CD14-positive monocyte (primary cell): ENCODE data around the gene CCDC74A. TPM values are rescaled to one million over a fixed set of nuclear protein-coding genes. Genes with fewer than 3 reads are reported as not detected.
"Not testable (repeated sequence)": the region's sequence is repeated elsewhere in the genome, so short reads cannot be mapped to it uniquely, and the experiment has no call there.

Experiments
- DNase-seq, 3 donors: peaks; one replicate each; pipeline ENCODE4 v3.0.0-alpha.2; 2011 to 2022
- H2AFZ ChIP-seq: 2 replicates; pipeline ENCODE4 v1.6.0; 2012; ENCODE audit warnings: mild to moderate bottlenecking, low read depth, low read length, inconsistent platforms; ENCODE audit not compliant: insufficient read depth, poor library complexity, severe bottlenecking
- H3K27ac ChIP-seq, 2 donors: 1 replicate in 1 of 2; 2 replicates in 1 of 2; pipeline ENCODE4 v1.5.1; 2012 to 2013; ENCODE audit warnings: low read length in 2 of 2, control low read depth in 1 of 2, inconsistent platforms in 1 of 2, low read depth in 1 of 2, mild to moderate bottlenecking in 1 of 2
- H3K27me3 ChIP-seq, 2 donors: one replicate each; pipeline versions ENCODE4 v1.6.0 to v1.6.1; 2011 to 2013; ENCODE audit warnings: low read length in 2 of 2; ENCODE audit not compliant: control insufficient read depth in 2 of 2, insufficient read depth in 2 of 2
- H3K36me3 ChIP-seq, 2 donors: replicated peaks in 1 of 2; 1 replicate in 1 of 2; 2 replicates in 1 of 2; pipeline versions ENCODE4 v1.5.1 to v1.6.1; 2012 to 2013; ENCODE audit warnings: low read length in 2 of 2, control low read depth in 1 of 2, inconsistent platforms in 1 of 2, mild to moderate bottlenecking in 1 of 2; ENCODE audit not compliant: insufficient read depth in 2 of 2, control insufficient read depth in 1 of 2
- H3K4me1 ChIP-seq, 2 donors: 1 replicate in 1 of 2; 2 replicates in 1 of 2; pipeline versions ENCODE4 v1.5.1 to v1.6.1; 2012 to 2013; ENCODE audit warnings: low read length in 2 of 2, control low read depth in 1 of 2, inconsistent platforms in 1 of 2, mild to moderate bottlenecking in 1 of 2, moderate library complexity in 1 of 2; ENCODE audit not compliant: insufficient read depth in 2 of 2, control insufficient read depth in 1 of 2
- H3K4me2 ChIP-seq: replicated peaks from 2 replicates; pipeline ENCODE3; 2012; ENCODE audit warnings: low read length, moderate library complexity, mild to moderate bottlenecking; ENCODE audit not compliant: poor library complexity, severe bottlenecking; ENCODE audit errors: extremely low read depth
- H3K4me3 ChIP-seq, 3 experiments: fragments of 200-600 bp in 1 of 3; sonication (generic) in 1 of 3; replicated peaks in 1 of 3; 1 replicate in 2 of 3; 2 replicates in 1 of 3; pipeline ENCODE4 v1.5.1; 2011 to 2013; ENCODE audit warnings: low read length in 3 of 3, mild to moderate bottlenecking in 3 of 3, control low read depth in 2 of 3, low read depth in 2 of 3, inconsistent platforms in 1 of 3, moderate library complexity in 1 of 3
- H3K79me2 ChIP-seq: 2 replicates; pipeline ENCODE4 v1.6.0; 2012; ENCODE audit warnings: mild to moderate bottlenecking, control low read depth, inconsistent platforms, low read length, moderate library complexity; ENCODE audit not compliant: insufficient read depth
- H3K9ac ChIP-seq: 2 replicates; pipeline ENCODE4 v1.6.0; 2017; ENCODE audit warnings: low read length, mild to moderate bottlenecking; ENCODE audit not compliant: insufficient read depth, poor library complexity, severe bottlenecking
- H3K9me3 ChIP-seq, 2 donors: replicated peaks in 1 of 2; 1 replicate in 1 of 2; 2 replicates in 1 of 2; pipeline versions ENCODE4 v1.5.1 to v1.6.1; 2012 to 2013; ENCODE audit warnings: low read length in 2 of 2, control low read depth in 1 of 2; ENCODE audit not compliant: control insufficient read depth in 1 of 2, insufficient read depth in 1 of 2
- H4K20me1 ChIP-seq: 2 replicates; pipeline ENCODE4 v1.6.0; 2012; ENCODE audit warnings: mild to moderate bottlenecking, low read length, control low read depth, moderate library complexity; ENCODE audit not compliant: insufficient read depth
- H3K27ac Mint-ChIP-seq, 7 donors: one replicate each; pipeline ENCODE4 v1.8.0; 2020; ENCODE audit warnings: mild to moderate bottlenecking in 7 of 7, mixed read lengths in 7 of 7, moderate library complexity in 6 of 7, inconsistent platforms in 2 of 7
- H3K27me3 Mint-ChIP-seq, 3 donors: one replicate each; pipeline ENCODE4 v1.8.0; 2021 to 2022; ENCODE audit warnings: low read depth in 3 of 3, mild to moderate bottlenecking in 3 of 3, mixed read lengths in 3 of 3, moderate library complexity in 3 of 3, inconsistent platforms in 1 of 3
- H3K36me3 Mint-ChIP-seq, 2 donors: one replicate each; pipeline ENCODE4 v1.8.0; 2020; ENCODE audit warnings: mixed read lengths in 2 of 2, inconsistent platforms in 1 of 2, mild to moderate bottlenecking in 1 of 2
- H3K4me1 Mint-ChIP-seq: one replicate; pipeline ENCODE4 v1.8.0; 2020; ENCODE audit warnings: mild to moderate bottlenecking, mixed read lengths
- H3K4me3 Mint-ChIP-seq, 2 donors: one replicate each; pipeline ENCODE4 v1.8.0; 2020; ENCODE audit warnings: mild to moderate bottlenecking in 2 of 2, mixed read lengths in 2 of 2, moderate library complexity in 1 of 2
- H3K9me3 Mint-ChIP-seq, 7 donors: one replicate each; pipeline ENCODE4 v1.8.0; 2020 to 2022; ENCODE audit warnings: mixed read lengths in 7 of 7, mild to moderate bottlenecking in 6 of 7, moderate library complexity in 6 of 7, inconsistent platforms in 2 of 7
- WGBS: methylation state at CpG from one replicate; pipeline ENCODE4 v1.1.5; 2013; ENCODE audit warnings: missing lambda C conversion rate; ENCODE audit not compliant: insufficient coverage; 5-methylcytosine and 5-hydroxymethylcytosine counted together
- intact Hi-C, 2 donors: fragments of 100-400 bp; cut with micrococcal nuclease; formaldehyde crosslinking; loops; one replicate each; pipeline versions ENCODE4 v1.15.0 to v1.15.1; 2023
- polyA plus RNA-seq, 3 donors: library from polyadenylated mRNA; depleted of rRNA in 1 of 3; unstranded in 2 of 3; stranded (reverse) in 1 of 3; fragments of 300-500 nt in 2 of 3; fragments of >200 nt in 1 of 3; fragmentation: Illumina TruSeq in 2 of 3; gene quantifications; 1 replicate in 2 of 3; 2 replicates in 1 of 3; pipeline ENCODE4 v1.2.3, GENCODE V29; 2012 to 2021
- TF ChIP-seq, protein P1 (sequence below): fragments of 200-600 bp; IDR thresholded peaks from one replicate; pipeline ENCODE4 v1.8.0; 2022; ENCODE audit warnings: antibody characterized with exemption, mild to moderate bottlenecking

The CCDC74A gene
- polyA plus RNA-seq, 3 donors: not detected

DNA sequence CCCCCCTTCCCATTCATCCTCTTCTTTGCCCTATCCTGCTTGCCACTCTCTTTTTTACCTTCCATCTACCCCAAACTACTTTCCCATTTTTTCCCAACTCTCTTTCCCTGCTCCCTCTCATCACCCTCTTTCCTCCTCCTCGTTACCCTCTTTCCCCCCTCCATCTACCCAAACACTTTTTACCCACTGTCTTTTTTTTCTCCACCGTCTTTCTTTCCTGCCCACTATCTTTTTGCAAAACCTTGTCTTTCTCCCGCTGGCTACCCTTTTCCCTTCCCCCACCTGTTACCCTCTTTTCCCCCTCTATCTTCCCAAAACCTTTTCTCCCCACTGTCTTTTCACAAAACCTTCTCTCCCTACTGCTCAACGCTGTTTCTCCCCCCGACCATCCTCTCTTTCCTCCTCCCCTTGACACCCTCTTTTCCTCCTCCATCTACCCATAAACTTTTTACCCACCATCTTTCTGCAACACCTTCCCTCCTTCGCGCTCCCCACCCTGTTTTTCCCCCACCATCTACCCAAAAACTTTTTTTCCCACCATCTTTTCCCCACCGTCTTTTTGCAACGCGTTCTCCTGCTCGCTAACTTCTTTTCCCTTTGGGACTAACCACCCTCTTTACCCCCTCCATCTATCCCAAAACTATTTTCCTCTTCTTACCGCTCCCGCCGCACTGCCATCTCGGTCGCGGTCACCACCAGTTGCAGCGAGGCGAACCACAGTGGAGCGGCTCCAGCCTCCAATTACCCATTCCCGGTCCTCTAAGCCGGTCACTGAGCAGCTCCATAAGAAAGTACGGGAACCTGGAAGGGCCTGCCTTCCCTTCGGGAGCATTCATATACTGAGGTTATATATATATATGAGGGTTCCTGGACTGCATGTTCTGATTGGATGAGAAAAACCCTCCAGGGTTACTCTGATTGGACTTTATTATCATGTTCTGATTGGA is 15.0 kb downstream of the CCDC74A start:
- no peaks in the 10 kb centered on the region for H3K4me1 Mint-ChIP-seq
- intact Hi-C loops: no loop called here

GRCh38 chr2:131543385-131543891 is 15.8 kb downstream of the CCDC74A start:
- no peaks in the 10 kb centered on the region for H3K79me2 ChIP-seq
- no peak overlapping the region for H3K4me3 ChIP-seq
- H3K9ac ChIP-seq: no peak overlapping the region
- Mint-ChIP-seq H3K27ac (no peak overlapping the region), H3K4me3 (no peak overlapping the region), H3K9me3 (peaks cover 0 to 5% (median 2%) of the 10 kb centered on the region in 7 donors), H3K27me3 (peaks cover 4 to 9% (median 7%) of the 10 kb centered on the region in 3 donors), H3K4me1 (no peaks in the 10 kb centered on the region), H3K36me3 (no peaks in the 10 kb centered on the region)
- no peak overlapping the region for H2AFZ ChIP-seq
- no peaks in the 10 kb centered on the region for H3K36me3 ChIP-seq
- no peak overlapping the region for H3K27ac ChIP-seq
- no peaks in the 10 kb centered on the region for H3K9me3 ChIP-seq
- H3K4me1 ChIP-seq: no peaks in the 10 kb centered on the region
- TF ChIP-seq, protein P1, sequence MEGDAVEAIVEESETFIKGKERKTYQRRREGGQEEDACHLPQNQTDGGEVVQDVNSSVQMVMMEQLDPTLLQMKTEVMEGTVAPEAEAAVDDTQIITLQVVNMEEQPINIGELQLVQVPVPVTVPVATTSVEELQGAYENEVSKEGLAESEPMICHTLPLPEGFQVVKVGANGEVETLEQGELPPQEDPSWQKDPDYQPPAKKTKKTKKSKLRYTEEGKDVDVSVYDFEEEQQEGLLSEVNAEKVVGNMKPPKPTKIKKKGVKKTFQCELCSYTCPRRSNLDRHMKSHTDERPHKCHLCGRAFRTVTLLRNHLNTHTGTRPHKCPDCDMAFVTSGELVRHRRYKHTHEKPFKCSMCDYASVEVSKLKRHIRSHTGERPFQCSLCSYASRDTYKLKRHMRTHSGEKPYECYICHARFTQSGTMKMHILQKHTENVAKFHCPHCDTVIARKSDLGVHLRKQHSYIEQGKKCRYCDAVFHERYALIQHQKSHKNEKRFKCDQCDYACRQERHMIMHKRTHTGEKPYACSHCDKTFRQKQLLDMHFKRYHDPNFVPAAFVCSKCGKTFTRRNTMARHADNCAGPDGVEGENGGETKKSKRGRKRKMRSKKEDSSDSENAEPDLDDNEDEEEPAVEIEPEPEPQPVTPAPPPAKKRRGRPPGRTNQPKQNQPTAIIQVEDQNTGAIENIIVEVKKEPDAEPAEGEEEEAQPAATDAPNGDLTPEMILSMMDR: no peak
- H3K4me2 ChIP-seq: no peak overlapping the region
- WGBS: 96% methylated on average over 17 of the region's 22 CpGs
- no peaks in the 10 kb centered on the region for H3K27me3 ChIP-seq
- H4K20me1 ChIP-seq: no peaks in the 10 kb centered on the region
- intact Hi-C loops: no loop called here
- DNase-seq: no peak

More for the DNA sequence above, 15.0 kb downstream of the CCDC74A start:
- Mint-ChIP-seq H3K9me3 (peaks cover 0 to 5% (median 2%) of the 10 kb centered on the region in 7 donors), H3K27me3 (peaks cover 6 to 10% (median 10%) of the 10 kb centered on the region in 3 donors), H3K36me3 (no peaks in the 10 kb centered on the region), H3K27ac (peak overlapping the region in 1 of 7 donors; percentile 26), H3K4me3 (no peak overlapping the region)
- H3K79me2 ChIP-seq: no peaks in the 10 kb centered on the region
- 91% methylated on average over 17 of the region's 24 CpGs for WGBS
- DNase-seq: no peak
- no peak overlapping the region for H3K9ac ChIP-seq
- no peaks in the 10 kb centered on the region for H3K36me3 ChIP-seq
- no peak overlapping the region for H3K4me3 ChIP-seq
- H2AFZ ChIP-seq: no peak overlapping the region
- H3K4me2 ChIP-seq: no peak overlapping the region
- H3K9me3 ChIP-seq: no peaks in the 10 kb centered on the region
- no peaks in the 10 kb centered on the region for H3K27me3 ChIP-seq
- no peaks in the 10 kb centered on the region for H4K20me1 ChIP-seq
- no peak overlapping the region for H3K27ac ChIP-seq
- TF ChIP-seq, protein P1: no peak
- H3K4me1 ChIP-seq: no peaks in the 10 kb centered on the region

GRCh38 chr2:131544006-131544812 is 16.5 kb downstream of the CCDC74A start:
- not testable (repeated sequence) for H2AFZ ChIP-seq
- WGBS: 88% methylated on average over 10 of the region's 26 CpGs

More at GRCh38 chr2:131544006-131544812, 16.5 kb downstream of the CCDC74A start:
- H3K79me2 ChIP-seq, H3K27ac Mint-ChIP-seq, H3K36me3 Mint-ChIP-seq, H3K4me1 Mint-ChIP-seq, H4K20me1 ChIP-seq, H3K9ac ChIP-seq, H3K9me3 Mint-ChIP-seq, H3K4me3 ChIP-seq, H3K27ac ChIP-seq, H3K27me3 ChIP-seq, intact Hi-C loops, H3K4me3 Mint-ChIP-seq, H3K36me3 ChIP-seq, H3K9me3 ChIP-seq, H3K27me3 Mint-ChIP-seq, H3K4me1 ChIP-seq, DNase-seq, H3K4me2 ChIP-seq: not testable (repeated sequence)
